GM18867 (cell line): Measurements from ENCODE around the gene CYP4X1.
"Not testable (repeated sequence)": the region's sequence is repeated elsewhere in the genome, so short reads cannot be mapped to it uniquely, and the experiment has no call there.

ENCODE experiments used
- ATAC-seq: cut with Tn5 transposase; IDR thresholded peaks from one replicate; pipeline ENCODE4 v1.9.1; 2021; ENCODE audit warnings: mild to moderate bottlenecking, moderate library complexity; ENCODE audit not compliant: unreplicated experiment

Gene CYP4X1, protein sequence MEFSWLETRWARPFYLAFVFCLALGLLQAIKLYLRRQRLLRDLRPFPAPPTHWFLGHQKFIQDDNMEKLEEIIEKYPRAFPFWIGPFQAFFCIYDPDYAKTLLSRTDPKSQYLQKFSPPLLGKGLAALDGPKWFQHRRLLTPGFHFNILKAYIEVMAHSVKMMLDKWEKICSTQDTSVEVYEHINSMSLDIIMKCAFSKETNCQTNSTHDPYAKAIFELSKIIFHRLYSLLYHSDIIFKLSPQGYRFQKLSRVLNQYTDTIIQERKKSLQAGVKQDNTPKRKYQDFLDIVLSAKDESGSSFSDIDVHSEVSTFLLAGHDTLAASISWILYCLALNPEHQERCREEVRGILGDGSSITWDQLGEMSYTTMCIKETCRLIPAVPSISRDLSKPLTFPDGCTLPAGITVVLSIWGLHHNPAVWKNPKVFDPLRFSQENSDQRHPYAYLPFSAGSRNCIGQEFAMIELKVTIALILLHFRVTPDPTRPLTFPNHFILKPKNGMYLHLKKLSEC

DNA sequence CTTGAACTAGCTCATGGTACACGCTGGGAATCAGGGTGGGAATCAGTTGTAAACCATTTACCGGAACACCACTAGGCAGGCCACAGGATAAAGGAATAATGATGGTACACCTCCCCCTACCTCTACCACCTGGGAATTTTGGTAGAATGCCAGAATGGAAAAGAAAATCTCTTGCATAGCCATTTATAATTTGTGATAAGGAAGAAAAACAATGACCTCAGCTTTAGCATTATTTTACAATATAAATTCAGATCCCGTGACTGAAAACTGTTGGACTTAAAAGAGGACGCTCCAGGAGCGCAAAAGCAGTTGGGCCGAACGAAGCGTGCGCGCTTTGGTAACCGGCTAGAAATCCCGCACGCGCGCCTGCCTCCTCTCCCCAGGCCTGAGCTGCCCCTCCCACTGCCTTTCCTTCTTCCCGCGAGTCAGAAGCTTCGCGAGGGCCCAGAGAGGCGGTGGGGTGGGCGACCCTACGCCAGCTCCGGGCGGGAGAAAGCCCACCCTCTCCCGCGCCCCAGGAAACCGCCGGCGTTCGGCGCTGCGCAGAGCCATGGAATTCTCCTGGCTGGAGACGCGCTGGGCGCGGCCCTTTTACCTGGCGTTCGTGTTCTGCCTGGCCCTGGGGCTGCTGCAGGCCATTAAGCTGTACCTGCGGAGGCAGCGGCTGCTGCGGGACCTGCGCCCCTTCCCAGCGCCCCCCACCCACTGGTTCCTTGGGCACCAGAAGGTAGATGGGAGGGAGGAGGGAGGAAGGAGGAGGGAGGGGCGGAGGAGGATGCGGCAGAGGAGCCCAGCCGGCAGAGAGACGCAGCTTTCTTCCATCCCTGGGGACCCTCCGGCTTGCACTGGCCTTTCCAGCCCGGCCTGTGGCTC lies at the start of gene CYP4X1:
Gene CYP4X1 (plus strand): TSS at position 402 of the 873 bp plus-strand sequence. CDS start 149 bp downstream, at position 551.
- no peak for ATAC-seq

DNA sequence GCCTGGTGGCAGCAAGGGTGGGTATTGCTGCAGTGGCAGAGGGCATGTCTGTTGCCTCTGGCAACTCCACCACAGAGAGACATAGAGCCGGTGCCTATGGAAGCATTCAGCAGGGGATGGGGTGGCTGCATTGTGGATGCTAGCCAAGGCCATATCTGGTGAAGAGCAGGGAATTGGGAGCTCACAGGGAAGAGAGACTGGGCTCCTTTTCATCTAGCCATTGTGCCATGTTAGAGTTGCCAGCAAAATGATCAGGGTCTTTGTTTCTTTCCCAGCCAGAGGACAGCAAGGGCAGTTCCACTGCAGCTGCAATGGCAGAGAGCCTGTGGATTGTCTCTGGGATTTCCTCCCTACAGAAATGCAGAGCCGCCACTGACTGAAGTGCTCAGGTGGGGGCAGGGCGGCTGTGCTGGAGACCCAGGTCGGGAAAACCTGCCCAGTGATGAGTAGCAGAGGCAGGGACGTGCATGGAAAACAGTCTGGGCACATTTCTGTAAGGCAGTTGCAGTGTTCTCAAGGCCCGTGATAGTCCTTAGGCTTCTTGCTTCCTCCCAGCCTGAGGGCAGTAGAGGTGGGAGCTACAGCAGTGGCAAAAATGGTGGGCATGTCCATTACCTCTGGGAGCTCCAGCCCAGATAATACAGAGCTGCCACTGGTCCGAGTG lies 40.2 kb upstream of the CYP4X1 start:
- no peak for ATAC-seq

DNA sequence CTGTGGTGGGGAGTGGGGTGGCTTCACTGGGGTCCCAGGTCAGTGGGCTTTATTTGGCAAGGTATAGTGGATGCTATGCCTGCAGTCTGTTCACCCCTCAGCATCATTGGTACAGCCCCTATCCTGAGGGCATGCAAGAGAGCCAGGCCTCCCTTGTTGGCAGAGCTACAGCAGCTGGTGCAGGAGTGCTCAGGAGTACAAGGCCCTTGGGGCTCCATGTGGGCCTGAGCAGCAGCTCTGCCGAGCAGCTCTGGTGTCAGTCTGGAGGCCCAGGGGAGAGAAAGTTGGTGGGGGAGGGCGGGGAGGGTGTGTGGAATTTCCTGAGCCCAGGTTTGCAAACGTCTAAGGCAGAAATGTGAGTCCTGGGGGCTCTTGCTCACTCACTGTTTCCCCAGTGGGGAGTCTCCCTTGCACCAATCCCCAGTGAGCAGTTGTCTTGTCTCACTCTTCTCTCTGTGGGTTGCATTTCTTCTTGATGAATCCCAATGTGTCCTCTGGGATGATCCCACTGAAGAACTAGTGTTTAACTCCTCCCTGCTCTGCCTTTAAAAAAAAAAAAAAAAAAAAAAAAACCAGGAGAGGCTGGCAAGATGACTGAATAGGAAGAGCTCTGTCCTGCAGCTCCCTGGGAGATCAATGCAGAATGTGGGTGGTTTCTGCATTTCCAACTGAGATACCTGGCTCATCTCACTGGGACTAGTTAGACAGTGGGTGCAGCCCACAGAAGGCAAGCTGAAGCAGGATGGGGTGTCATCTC lies 39.5 kb upstream of the CYP4X1 start:
- no peak for ATAC-seq

DNA sequence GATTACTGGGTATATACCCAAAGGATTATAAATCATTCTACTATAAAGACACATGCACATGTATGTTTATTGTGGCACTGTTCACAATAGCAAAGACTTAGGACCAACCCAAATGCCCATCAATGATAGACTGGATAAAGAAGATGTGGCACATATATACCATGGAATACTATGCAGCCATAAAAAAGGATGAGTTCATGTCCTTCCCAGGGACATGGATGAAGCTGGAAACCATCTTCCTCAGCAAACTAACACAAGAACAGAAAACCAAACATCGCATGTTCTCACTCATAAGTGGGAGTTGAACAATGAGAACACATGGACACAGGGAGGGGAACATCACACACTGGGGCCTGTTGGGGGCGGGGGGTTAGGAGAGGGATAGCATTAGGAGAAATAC lies 32.9 kb upstream of the CYP4X1 start:
- not testable (repeated sequence) for ATAC-seq

DNA sequence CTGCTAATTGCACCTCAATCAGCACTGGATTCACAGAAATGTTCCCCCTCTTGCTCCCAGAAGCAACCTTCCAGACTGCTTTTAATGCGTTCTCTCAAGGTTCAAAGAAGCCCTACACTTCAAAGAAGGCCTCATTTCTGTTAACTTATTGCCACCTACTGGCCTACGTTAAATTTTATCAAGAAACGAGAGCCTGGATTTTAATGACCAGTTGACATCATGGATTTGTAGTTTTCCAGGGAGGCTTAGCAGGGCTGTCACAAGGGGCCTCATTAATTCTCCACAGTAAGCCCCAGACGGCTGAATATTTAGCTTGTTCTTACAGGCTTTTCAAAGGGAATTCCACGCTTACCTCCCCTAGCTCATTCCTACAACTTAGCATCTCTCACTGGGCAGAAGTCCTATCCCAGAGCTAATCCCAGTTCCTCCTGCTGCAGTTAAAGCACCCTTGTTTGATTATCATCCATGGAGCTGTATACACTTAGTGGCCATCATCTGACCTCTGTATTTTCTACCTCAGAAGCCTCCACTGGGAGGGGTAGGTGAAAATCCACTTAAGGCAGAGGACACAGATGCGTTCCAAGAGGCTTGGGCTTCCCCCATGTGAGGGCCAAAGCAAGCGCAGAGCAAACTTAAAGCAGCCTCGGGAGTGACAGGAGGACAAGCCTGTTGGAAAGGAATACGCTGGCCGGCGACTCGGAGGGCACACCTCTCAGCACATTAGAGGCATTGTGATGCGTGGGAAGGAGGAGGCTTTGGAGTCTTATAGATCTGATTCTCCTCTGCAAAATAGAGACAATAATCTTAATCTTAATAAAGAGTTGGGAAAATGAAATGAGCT lies 32.2 kb upstream of the CYP4X1 start:
- no peak for ATAC-seq

DNA sequence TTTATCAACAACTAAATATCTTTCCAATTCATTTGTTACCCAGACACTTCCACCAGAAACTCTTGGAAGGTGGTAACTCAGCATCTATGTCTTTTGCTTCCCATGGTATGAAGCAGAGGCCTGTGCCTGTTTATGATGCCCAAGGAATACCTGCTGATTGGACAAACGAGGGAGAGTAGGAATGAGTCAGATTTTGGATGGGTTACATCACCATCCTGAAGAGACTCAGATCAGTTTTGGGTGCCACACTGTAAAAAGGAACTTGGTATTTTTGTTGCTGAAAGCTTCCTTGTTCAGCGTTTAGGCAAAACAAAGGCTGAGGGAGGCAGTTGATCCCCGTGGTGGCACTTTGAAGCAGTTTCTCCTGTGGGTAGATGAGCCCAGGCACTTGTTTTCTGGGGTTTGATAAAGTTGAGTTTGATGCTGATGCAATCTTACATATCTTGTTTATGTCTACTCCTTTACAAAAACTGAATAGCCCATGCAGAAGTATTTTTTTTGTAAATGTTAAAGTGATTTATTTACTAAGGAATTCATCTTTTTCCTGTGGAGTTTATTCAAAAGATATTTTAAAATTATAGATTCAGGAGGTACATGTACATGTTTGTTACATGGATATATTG lies 26.7 kb upstream of the CYP4X1 start:
- no peak for ATAC-seq

DNA sequence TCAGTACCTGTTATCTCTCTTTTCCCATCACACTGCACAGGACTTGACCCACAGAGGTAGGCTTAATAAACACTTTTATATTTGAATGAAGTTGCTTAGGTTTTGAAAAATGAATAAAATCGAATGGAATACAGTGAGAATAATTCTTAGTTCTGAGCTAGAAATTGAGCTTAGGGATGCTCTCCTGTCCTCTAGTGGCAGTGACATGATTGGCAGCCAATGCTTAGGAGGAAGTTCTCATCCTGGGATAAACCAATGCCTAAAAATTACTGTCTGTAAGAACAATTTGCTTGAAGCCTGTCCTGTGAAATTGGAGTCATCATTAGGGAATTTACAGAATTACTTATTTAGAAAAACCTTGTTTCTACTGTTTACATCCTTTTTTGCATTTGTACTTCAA lies 21.3 kb upstream of the CYP4X1 start:
- ATAC-seq = no peak

DNA sequence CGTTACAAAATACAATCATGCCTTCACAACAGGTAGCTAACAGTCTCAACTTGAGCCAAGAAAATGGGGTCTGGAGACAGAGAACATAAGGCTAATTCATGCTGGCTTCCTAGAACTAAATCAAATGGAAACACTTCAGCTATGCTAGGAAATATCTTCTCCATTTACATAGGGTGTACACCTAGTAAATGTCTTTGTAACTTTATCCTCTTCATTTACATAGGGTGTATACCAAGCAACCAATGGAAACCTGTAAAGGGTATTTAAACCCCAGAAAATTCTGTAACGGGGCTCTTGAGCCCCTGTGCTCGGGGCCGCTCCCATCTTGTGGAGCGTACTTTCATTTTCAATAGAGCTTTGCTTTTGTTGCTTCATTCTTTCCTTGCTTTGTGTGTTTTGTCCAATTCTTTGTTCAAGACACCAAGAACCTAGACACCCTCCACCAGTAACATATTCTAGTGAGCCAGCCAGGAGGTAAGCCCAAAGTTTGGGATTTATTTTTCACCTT lies 19.5 kb upstream of the CYP4X1 start:
- no peak for ATAC-seq

DNA sequence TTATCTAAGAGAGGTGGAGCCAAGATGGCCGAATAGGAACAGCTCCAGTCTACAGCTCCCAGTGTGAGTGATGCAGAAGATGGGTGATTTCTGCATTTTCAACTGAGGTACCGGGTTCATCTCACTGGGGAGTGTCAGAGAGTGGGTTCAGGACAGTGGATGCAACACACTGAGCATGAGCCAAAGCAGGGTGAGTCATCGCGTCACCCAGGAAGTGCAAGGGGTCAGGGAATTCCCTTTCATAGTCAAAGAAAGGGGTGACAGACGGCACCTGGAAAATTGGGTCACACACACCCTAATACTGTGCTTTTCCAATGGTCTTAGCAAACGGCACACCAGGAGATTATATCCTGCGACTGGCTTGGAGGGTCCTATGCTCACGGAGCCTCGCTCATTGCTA lies 17.0 kb upstream of the CYP4X1 start:
- not testable (repeated sequence) for ATAC-seq

DNA sequence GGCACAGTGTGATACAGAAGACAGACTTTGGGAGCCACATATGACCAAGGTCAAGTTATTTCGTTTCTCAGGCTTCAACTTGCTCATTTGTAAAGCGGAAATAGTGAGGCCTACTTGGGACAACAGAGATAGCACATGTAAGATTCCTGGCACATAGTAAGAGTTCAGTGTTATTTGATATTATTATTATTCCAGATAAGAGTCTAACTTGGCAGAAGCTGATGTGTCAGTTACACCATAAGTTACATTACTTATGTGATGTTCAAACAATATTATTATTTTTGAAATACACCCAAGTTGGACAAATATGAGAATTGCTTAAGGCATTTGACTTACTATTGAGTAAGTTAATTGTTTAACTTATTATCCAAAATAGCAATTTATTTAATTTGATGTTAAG lies 10.2 kb upstream of the CYP4X1 start:
- ATAC-seq = no peak

DNA sequence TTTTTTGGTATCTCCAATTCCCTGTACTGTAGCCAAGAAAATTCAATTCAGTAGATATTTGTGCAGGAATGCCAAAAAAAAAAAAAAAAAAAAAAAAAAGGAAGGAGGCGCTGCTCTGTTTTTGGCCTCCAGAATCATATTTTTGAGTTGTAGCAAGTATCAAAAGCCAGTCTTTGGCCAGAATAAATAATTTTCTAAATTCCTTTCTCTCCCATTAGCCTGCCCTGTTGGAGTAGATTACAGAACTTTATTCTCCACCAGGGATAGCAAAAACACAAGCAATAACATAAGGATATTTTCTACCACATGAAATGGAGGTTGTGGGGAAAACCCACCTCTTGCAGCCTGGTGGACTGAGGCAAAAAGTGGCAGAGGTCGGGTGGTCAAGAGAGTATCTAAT lies 2.4 kb upstream of the CYP4X1 start:
- no peak for ATAC-seq

DNA sequence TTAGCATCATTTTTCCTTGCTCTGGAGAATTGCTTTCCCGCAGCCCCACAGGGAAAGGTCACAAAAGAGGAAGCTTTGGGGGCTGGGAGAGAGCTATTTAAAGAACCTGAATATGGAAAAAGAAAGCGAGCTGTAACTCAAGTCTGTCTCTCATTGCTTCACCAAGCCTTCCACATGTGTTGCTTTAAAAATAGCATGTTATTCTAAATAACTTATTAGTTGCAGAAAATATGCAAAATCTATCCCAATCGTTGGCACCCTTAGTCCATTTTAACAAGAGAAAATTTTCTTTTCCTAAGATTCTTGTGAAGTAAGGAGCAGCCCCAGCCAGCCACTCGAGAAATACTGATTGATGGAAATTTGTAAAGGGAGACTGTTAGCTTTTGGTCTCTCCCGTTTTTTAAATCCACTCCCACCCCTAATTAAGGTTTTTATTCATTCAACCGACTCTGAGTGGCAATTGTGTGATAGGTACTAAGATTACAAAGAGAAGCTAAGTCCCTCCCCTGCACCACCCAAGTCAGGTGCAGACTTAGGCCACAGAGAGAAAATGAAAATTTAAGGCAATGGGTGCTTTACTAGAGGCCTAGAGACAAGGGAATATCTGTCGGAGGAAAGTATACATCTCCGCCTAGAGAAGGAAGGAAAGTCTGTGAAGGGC lies 802 bp downstream of the CYP4X1 start:
- no peak for ATAC-seq

DNA sequence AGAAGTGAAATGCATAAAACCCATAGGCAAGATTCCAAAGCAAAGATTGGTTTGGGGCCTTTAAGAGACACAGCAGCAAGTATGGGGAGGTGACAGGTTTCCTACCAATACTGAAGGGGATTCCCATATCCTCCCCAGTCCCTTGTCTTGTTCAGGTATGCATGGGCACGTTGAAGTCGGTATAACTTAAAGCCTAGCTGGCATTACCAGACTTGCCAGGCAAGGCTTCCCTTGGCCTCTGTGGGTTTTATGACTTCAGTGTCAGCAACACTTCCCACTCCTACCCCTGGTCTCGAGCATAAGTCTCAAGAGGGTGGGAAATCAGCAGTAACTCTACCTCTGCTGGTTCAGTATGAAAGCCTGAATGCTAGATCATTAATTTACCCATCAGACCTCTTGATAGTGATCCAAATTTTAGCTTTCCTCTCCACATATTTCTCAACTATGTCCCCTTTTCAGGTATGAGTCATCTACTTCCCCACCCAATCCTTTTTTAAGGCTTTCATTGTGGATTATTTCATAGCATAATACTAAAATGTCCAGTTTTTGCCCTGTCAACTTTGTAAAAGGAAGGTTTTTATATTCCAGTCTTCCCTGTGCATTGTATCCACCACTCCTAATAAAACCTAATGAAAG lies 6.8 kb downstream of the CYP4X1 start:
- no peak for ATAC-seq

DNA sequence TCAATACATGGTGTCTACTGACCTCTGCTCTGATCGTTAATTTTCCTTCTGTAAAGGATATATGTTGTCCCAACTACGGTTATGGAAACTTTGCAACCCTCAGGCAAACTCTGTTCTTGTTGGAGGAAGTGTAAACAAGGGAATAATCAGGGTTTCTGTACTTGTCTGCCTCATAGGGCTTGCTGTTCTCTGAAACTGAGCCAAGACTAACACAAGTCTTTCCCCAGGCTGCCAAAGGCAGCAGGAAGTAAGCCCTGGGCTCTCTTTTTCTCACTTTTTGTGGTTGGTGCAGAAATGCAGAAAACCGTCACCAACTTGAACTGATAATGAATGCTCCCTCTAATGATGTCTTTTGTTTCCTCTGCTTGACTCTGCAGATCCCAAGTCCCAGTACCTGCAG lies 7.6 kb downstream of the CYP4X1 start:
- ATAC-seq = no peak

DNA sequence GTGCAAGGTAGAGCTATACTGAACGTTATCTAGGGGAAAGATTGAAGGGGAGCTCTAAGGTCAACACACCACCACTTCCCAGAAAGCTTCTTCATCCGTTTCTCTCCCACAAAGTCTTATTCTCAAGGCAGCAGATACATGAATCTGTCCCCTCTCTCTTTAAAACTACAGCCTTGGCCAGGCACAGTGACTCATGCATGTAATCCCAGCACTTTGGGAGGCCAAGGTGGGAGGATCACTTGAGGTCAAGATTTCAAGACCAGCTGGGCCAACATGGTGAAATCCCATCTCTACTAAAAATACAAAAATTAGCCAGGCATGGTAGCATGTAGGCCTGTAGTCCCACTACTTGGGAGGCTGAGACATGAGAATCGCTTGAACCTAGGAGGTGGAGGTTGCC lies 8.1 kb downstream of the CYP4X1 start:
- no peak for ATAC-seq

DNA sequence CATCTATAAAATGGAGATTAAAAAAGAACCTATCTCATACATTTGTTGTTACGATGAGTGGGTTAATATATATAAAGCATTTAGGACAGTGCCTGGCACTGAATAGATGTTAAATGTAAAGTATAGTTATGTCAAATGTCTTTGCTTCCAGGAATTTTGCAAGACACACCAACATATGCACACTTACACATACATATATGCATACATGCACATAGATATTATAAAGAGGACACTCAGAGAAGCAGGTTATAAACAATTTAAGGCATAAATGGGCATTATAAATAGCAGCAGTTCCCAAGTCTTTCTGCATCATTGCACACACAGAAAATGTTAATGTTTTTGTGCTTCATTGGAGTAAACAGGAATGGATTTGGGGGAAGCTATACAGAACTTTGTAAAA lies 13.3 kb downstream of the CYP4X1 start:
- no peak for ATAC-seq

DNA sequence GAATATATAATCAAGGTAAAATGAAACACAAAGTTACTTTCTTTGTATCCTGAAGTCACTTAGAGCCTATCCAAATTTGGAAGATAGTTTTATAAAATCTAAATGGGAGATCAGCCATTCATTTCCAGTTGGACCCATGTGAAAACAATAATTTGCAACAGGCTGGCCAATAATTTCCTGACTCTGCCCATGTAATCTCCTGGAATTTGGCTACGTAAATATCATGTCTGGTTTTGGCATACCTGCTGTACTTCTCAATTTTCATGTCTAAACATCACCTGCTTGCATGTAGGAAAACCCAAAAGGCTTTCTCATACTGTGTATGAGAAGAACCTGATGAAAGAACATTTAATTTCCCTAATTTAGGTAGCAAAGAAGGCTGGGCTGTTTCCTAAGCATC lies 35.9 kb downstream of the CYP4X1 start:
- no peak for ATAC-seq

DNA sequence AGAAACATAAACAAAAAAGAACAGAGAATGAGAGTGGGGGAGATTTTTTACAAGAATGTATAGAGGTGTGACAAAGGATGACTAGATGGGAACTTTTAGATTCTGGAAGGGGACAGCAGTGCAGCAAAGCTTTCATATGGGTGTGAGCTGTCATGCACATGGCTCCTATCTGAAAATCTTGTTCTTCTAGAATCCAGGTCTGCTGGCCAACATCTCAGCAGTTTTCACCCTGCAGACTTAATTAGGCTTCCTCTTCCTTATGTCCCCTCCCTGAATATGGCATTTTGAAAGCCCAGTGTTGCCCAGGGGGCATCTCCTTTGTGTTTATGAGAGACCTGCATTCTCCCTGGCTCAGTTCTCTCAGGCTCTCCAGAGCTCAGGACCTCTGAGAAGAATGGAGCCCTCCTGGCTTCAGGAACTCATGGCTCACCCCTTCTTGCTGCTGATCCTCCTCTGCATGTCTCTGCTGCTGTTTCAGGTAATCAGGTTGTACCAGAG lies 43.7 kb downstream of the CYP4X1 start, which contains the start of gene CYP4Z1:
Gene CYP4Z1 (plus strand): TSS at position 135 of the 498 bp plus-strand sequence. CDS start 260 bp downstream, at position 395.
- no peak for ATAC-seq
